Suprapubic skin (tissue), 4 donors: Measurements from ENCODE around the gene CREB1. TPM values are rescaled to one million over a fixed set of nuclear protein-coding genes. Genes with fewer than 3 reads are reported as not detected.

Experiments
- DNase-seq, 2 donors: peaks; one replicate each; pipeline ENCODE4 v3.0.0-alpha.2; 2019; ENCODE audit warnings: low spot score in 2 of 2
- H3K27ac ChIP-seq: fragments of 200-600 bp; sonication (generic); one replicate; pipeline ENCODE4 v1.5.1; 2019
- H3K27me3 ChIP-seq: fragments of 200-600 bp; sonication (generic); one replicate; pipeline ENCODE4 v1.5.1; 2019
- H3K36me3 ChIP-seq: fragments of 200-600 bp; sonication (generic); one replicate; pipeline ENCODE4 v1.5.1; 2019
- H3K4me1 ChIP-seq: fragments of 200-600 bp; sonication (generic); one replicate; pipeline ENCODE4 v1.5.1; 2019
- H3K4me3 ChIP-seq: fragments of 200-600 bp; sonication (generic); one replicate; pipeline ENCODE4 v1.5.1; 2019; ENCODE audit warnings: mild to moderate bottlenecking
- H3K9me3 ChIP-seq: fragments of 200-600 bp; sonication (generic); one replicate; pipeline ENCODE4 v1.5.1; 2019
- EP300 ChIP-seq: sonication (generic); formaldehyde crosslinking; IDR thresholded peaks from one replicate; pipeline ENCODE4 v1.6.1; 2017; ENCODE audit warnings: antibody characterized with exemption
- POLR2A ChIP-seq, 2 donors: fragments of 450-650 bp; IDR thresholded peaks; one replicate each; pipeline ENCODE4 v1.6.1; 2017; ENCODE audit warnings: antibody characterized with exemption in 2 of 2, mild to moderate bottlenecking in 2 of 2, moderate library complexity in 2 of 2
- POLR2AphosphoS5 ChIP-seq, 3 donors: sonication (generic); formaldehyde crosslinking; IDR thresholded peaks; one replicate each; pipeline ENCODE4 v1.6.1; 2017; ENCODE audit warnings: antibody characterized with exemption in 3 of 3
- WGBS: methylation state at CpG from one replicate; pipeline ENCODE4 v1.1.5; 2018; 5-methylcytosine and 5-hydroxymethylcytosine counted together
- total RNA-seq, 4 donors: library from RNA; depleted of rRNA; stranded (reverse); fragments of >200 nt; gene quantifications; one replicate each; pipeline ENCODE4 v1.1.0, GENCODE V29; 2016
- TF ChIP-seq, protein P1 (sequence below), 2 donors: fragments of 200-600 bp in 1 of 2; fragments of 450-650 bp in 1 of 2; sonication (generic) in 1 of 2; IDR thresholded peaks; one replicate each; pipeline ENCODE4 v1.5.1; 2016 to 2019; ENCODE audit warnings: antibody characterized with exemption in 2 of 2, mild to moderate bottlenecking in 1 of 2, moderate library complexity in 1 of 2

Gene CREB1
- total RNA-seq, 4 donors from 2014 or later = 33.3 to 90.4 (median 55.1) TPM

DNA sequence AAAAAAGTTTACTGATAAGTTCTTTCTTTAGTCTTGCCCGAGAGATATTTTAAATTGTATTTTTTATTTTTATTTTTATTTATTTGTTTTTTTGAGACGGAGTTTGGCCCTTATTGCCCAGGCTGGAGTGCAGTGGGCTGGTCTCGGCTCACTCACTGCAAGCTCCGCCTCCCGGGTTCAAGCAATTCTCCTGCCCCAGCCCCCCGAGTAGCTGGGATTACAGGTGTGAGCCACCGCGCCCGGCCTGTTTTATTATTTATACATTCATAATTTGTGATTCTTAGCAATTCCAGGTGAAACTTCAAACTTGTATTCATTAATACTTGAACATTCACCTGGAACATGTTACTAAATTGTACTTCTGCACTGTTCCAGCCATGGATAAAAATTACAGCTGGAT lies 2.9 kb downstream of the CREB1 start:
- 82% methylated on average over 9 of the region's 9 CpGs for WGBS
- H3K9me3 ChIP-seq = no peaks in the 10 kb centered on the region
- H3K27ac ChIP-seq = no peak overlapping the region
- H3K27me3 ChIP-seq = no peaks in the 10 kb centered on the region
- peaks cover 62% of the 10 kb centered on the region for H3K4me1 ChIP-seq
- peaks cover 8% of the 10 kb centered on the region for H3K36me3 ChIP-seq
- no peak overlapping the region for H3K4me3 ChIP-seq
- no peak for DNase-seq
- no peak for TF ChIP-seq POLR2AphosphoS5 (IDR thresholded peaks at IDR 0.05)
- TF ChIP-seq, protein P1, sequence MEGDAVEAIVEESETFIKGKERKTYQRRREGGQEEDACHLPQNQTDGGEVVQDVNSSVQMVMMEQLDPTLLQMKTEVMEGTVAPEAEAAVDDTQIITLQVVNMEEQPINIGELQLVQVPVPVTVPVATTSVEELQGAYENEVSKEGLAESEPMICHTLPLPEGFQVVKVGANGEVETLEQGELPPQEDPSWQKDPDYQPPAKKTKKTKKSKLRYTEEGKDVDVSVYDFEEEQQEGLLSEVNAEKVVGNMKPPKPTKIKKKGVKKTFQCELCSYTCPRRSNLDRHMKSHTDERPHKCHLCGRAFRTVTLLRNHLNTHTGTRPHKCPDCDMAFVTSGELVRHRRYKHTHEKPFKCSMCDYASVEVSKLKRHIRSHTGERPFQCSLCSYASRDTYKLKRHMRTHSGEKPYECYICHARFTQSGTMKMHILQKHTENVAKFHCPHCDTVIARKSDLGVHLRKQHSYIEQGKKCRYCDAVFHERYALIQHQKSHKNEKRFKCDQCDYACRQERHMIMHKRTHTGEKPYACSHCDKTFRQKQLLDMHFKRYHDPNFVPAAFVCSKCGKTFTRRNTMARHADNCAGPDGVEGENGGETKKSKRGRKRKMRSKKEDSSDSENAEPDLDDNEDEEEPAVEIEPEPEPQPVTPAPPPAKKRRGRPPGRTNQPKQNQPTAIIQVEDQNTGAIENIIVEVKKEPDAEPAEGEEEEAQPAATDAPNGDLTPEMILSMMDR (IDR thresholded peaks at IDR 0.05) = no peak
- no peak for TF ChIP-seq EP300
- no peak for TF ChIP-seq POLR2A (IDR thresholded peaks at IDR 0.05)

DNA sequence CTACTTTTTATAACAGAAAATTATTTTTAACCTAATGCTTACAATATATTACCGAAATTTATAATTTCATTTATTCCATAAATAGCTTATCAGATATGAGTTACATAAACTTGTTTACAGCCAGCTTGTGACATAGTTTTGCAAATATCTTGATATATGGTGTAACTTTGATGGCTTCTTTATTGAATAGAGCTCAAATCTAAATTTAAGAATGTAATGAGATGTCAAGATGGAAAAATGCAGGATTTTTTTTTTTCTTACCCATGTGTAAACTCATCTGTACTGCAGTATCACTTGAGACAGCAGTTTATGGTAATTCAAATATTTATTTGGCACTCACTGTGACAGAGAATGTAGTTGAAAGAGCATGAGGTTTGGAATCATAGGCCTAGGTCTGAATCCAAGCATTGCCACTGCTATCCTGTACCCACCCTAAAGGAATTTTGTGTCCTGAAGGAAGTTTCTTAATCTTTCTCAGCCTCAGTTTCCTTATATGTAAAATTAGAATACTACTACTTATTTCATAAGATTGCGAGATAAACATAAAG lies 3.8 kb downstream of the CREB1 start:
- TF ChIP-seq POLR2A (IDR thresholded peaks at IDR 0.05) (no peak), POLR2AphosphoS5 (IDR thresholded peaks at IDR 0.05) (no peak), EP300 (no peak)
- TF ChIP-seq, protein P1 (IDR thresholded peaks at IDR 0.05) = no peak
- no peaks in the 10 kb centered on the region for H3K27me3 ChIP-seq
- 53% methylated on average over 2 of the region's 2 CpGs for WGBS
- peaks cover 54% of the 10 kb centered on the region for H3K4me1 ChIP-seq
- H3K9me3 ChIP-seq = no peaks in the 10 kb centered on the region
- H3K36me3 ChIP-seq = peaks cover 8% of the 10 kb centered on the region
- no peak overlapping the region for H3K27ac ChIP-seq
- no peak for DNase-seq
- no peak overlapping the region for H3K4me3 ChIP-seq

- Histone ChIP-seq H3K36me3 (peaks cover 8% of the 10 kb centered on the region), H3K27ac (no peak overlapping the region), H3K27me3 (no peaks in the 10 kb centered on the region), H3K9me3 (no peaks in the 10 kb centered on the region), H3K4me1 (peaks cover 48% of the 10 kb centered on the region), H3K4me3 (no peak overlapping the region)
- DNase-seq = no peak
- TF ChIP-seq POLR2AphosphoS5 (IDR thresholded peaks at IDR 0.05) (no peak), POLR2A (IDR thresholded peaks at IDR 0.05) (no peak), EP300 (no peak)
- TF ChIP-seq, protein P1 (IDR thresholded peaks at IDR 0.05) = no peak
- 88% methylated on average over 3 of the region's 3 CpGs for WGBS
These were observed 4.7 kb downstream of the CREB1 start for GRCh38 chr2:207534417-207534816.

- Histone ChIP-seq H3K4me3 (no peak overlapping the region), H3K9me3 (no peaks in the 10 kb centered on the region), H3K36me3 (peaks cover 8% of the 10 kb centered on the region), H3K27me3 (no peaks in the 10 kb centered on the region), H3K4me1 (peaks cover 13% of the 10 kb centered on the region), H3K27ac (no peak overlapping the region)
- 83% methylated on average over 2 of the region's 2 CpGs for WGBS
- DNase-seq = no peak
- TF ChIP-seq EP300 (no peak), POLR2A (IDR thresholded peaks at IDR 0.05) (no peak), POLR2AphosphoS5 (IDR thresholded peaks at IDR 0.05) (no peak)
- TF ChIP-seq, protein P1 (IDR thresholded peaks at IDR 0.05) = no peak
These were observed 9.7 kb downstream of the CREB1 start for GRCh38 chr2:207539470-207539869.

GRCh38 chr2:207540431-207540830 lies 10.7 kb downstream of the CREB1 start:
- no peak for DNase-seq
- WGBS = 48% methylated on average over 2 of the region's 2 CpGs

More at GRCh38 chr2:207540431-207540830, 10.7 kb downstream of the CREB1 start:
- no peak for TF ChIP-seq POLR2AphosphoS5 (IDR thresholded peaks at IDR 0.05)
- TF ChIP-seq POLR2A (IDR thresholded peaks at IDR 0.05) = no peak
- TF ChIP-seq, protein P1 (IDR thresholded peaks at IDR 0.05) = no peak
- TF ChIP-seq EP300 = no peak
- no peak overlapping the region for H3K27ac ChIP-seq
- H3K9me3 ChIP-seq = no peaks in the 10 kb centered on the region
- H3K36me3 ChIP-seq = peaks cover 8% of the 10 kb centered on the region
- no peaks in the 10 kb centered on the region for H3K27me3 ChIP-seq
- H3K4me1 ChIP-seq = peaks cover 5% of the 10 kb centered on the region
- H3K4me3 ChIP-seq = no peak overlapping the region
